Aorta (tissue), 5 donors: ENCODE measurements around the gene BMPR1A. TPM values are rescaled to one million over a fixed set of nuclear protein-coding genes. Genes with fewer than 3 reads are reported as not detected.

ENCODE experiments used
- ATAC-seq: fragments of 200-7000 bp; cut with Tn5 transposase; one replicate; pipeline ENCODE4 v1.9.1; 2022; ENCODE audit warnings: moderate library complexity; ENCODE audit not compliant: low FRiP score
- DNase-seq, 2 donors: peaks; one replicate each; pipeline ENCODE4 v3.0.0-alpha.2; 2020
- H3K27ac ChIP-seq, 2 donors: one replicate each; pipeline ENCODE4 v1.5.1; 2013; ENCODE audit warnings: low read length in 2 of 2, mild to moderate bottlenecking in 2 of 2, moderate library complexity in 2 of 2, control low read depth in 1 of 2, inconsistent platforms in 1 of 2, low read depth in 1 of 2
- H3K27me3 ChIP-seq, 2 donors: one replicate each; pipeline ENCODE4 v1.6.1; 2013; ENCODE audit warnings: control low read depth in 1 of 2, low read length in 1 of 2, mild to moderate bottlenecking in 1 of 2, moderate library complexity in 1 of 2; ENCODE audit not compliant: insufficient read depth in 2 of 2, control insufficient read depth in 1 of 2
- H3K36me3 ChIP-seq, 2 donors: one replicate each; pipeline ENCODE4 v1.6.1; 2013; ENCODE audit warnings: control low read depth in 1 of 2, low read length in 1 of 2, mild to moderate bottlenecking in 1 of 2; ENCODE audit not compliant: insufficient read depth in 2 of 2, control insufficient read depth in 1 of 2
- H3K4me1 ChIP-seq, 2 donors: one replicate each; pipeline ENCODE4 v1.6.1; 2013; ENCODE audit warnings: low read length in 2 of 2, control low read depth in 1 of 2, mild to moderate bottlenecking in 1 of 2, moderate library complexity in 1 of 2; ENCODE audit not compliant: insufficient read depth in 2 of 2, control insufficient read depth in 1 of 2
- H3K4me3 ChIP-seq, 2 donors: one replicate each; pipeline ENCODE4 v1.5.1; 2013; ENCODE audit warnings: low read length in 2 of 2, control low read depth in 1 of 2, mild to moderate bottlenecking in 1 of 2
- H3K9me3 ChIP-seq: one replicate; pipeline ENCODE4 v1.6.1; 2013; ENCODE audit warnings: mild to moderate bottlenecking, low read length; ENCODE audit not compliant: control insufficient read depth
- WGBS, 2 donors: extraction: QIAGEN DNeasy Blood & Tissue Kit; methylation state at CpG; one replicate each; pipeline ENCODE4 v1.1.7; 2013; 5-methylcytosine and 5-hydroxymethylcytosine counted together
- intact Hi-C, 2 donors: fragments of 100-400 bp; cut with DNase I; formaldehyde crosslinking; loops; one replicate each; pipeline versions ENCODE4 v1.14.2 to v1.15.0; 2022
- polyA plus RNA-seq, 2 donors: library from polyadenylated mRNA; stranded (reverse); fragments of 200-250 nt; gene quantifications; one replicate each; pipeline ENCODE4 v1.2.3, GENCODE V29; 2013
- total RNA-seq, 2 donors: library from RNA; stranded (reverse); fragmentation: NEBNext Ultra II Directional; extraction: Animal tissue kit (Norgen Biotek cat#: 25700); gene quantifications; one replicate each; pipeline ENCODE4 v1.2.1, GENCODE V29; 2021
- donor health status: healthy with polysubstance abuse.
- donor health status: Bipolar disorder and iron deficiency.
- donor health status: DM: no; HTN: no; CAD: no.
- donor health status: DM: no; HTN: no; CAD: no.
- donor health status: DM: yes; HTN: yes; CAD: no.

BMPR1A gene
- total and polyA plus RNA-seq, 4 donors: 19.3 to 120 (median 63.2) TPM

GRCh38 chr10:86724445-86724844, 32.0 kb upstream of the BMPR1A start:
- Histone ChIP-seq H3K4me1 (no peaks in the 10 kb centered on the region), H3K4me3 (no peak overlapping the region), H3K27ac (no peak overlapping the region), H3K36me3 (peaks cover 5% of the 10 kb centered on the region in 2 donors), H3K9me3 (no peaks in the 10 kb centered on the region), H3K27me3 (no peaks in the 10 kb centered on the region)
- whole genome bisulfite sequencing, 2 donors: 97 to 98% methylated on average over 6 of the region's 6 CpGs
- intact Hi-C loops: no loop called here
- no peak for DNase-seq
- ATAC-seq: no peak

- intact Hi-C loops: loop anchor here in 1 of 2 donors (5.0 kb wide), 1 partner anchor 36 kb away; no protein-coding TSS in a partner anchor
- H3K9me3 ChIP-seq: no peaks in the 10 kb centered on the region
- ATAC-seq (no peak), DNase-seq (no peak)
- H3K27ac ChIP-seq: no peak overlapping the region
- peaks cover 0 to 2% of the 10 kb centered on the region in 2 donors for H3K4me1 ChIP-seq
- 91% methylated on average over 14 of the region's 14 CpGs for WGBS, 2 donors
- H3K27me3 ChIP-seq: no peaks in the 10 kb centered on the region
- H3K36me3 ChIP-seq: peaks cover 5% of the 10 kb centered on the region in 2 donors
- no peak overlapping the region for H3K4me3 ChIP-seq
Observed at GRCh38 chr10:86725980-86726676, 30.3 kb upstream of the BMPR1A start.

GRCh38 chr10:86726677-86726999, 29.8 kb upstream of the BMPR1A start:
- Histone ChIP-seq H3K4me1 (peaks cover 0 to 3% of the 10 kb centered on the region in 2 donors), H3K4me3 (no peak overlapping the region), H3K36me3 (peaks cover 5% of the 10 kb centered on the region in 2 donors), H3K27ac (no peak overlapping the region), H3K27me3 (no peaks in the 10 kb centered on the region), H3K9me3 (no peaks in the 10 kb centered on the region)
- 63 to 73% methylated on average over 1 of the region's 1 CpG for WGBS, 2 donors
- no peak for ATAC-seq
- DNase-seq: no peak
- intact Hi-C loops: loop anchor here in 1 of 2 donors (5.0 kb wide), 1 partner anchor 36 kb away; no protein-coding TSS in a partner anchor

GRCh38 chr10:86727470-86727869, 28.9 kb upstream of the BMPR1A start:
- Histone ChIP-seq H3K27ac (peak overlapping the region in 1 of 2 donors; percentile 23), H3K4me1 (peaks cover 0 to 3% of the 10 kb centered on the region in 2 donors), H3K36me3 (peaks cover 5% of the 10 kb centered on the region in 2 donors), H3K9me3 (no peaks in the 10 kb centered on the region), H3K27me3 (no peaks in the 10 kb centered on the region), H3K4me3 (no peak overlapping the region)
- ATAC-seq (no peak), DNase-seq (no peak)
- 79 to 81% methylated on average over 6 of the region's 6 CpGs for WGBS, 2 donors
- intact Hi-C loops: loop anchor here in 1 of 2 donors (5.0 kb wide), 1 partner anchor 35 kb away; no protein-coding TSS in a partner anchor

- whole genome bisulfite sequencing, 2 donors: 87 to 88% methylated on average over 3 of the region's 3 CpGs
- no peak overlapping the region for H3K4me3 ChIP-seq
- H3K36me3 ChIP-seq: peaks cover 5% of the 10 kb centered on the region in 2 donors
- no peaks in the 10 kb centered on the region for H3K27me3 ChIP-seq
- no peak for DNase-seq
- ATAC-seq: no peak
- intact Hi-C loops: loop anchor here in 1 of 2 donors (5.0 kb wide), 1 partner anchor 34 kb away; no protein-coding TSS in a partner anchor
- H3K9me3 ChIP-seq: no peaks in the 10 kb centered on the region
- H3K27ac ChIP-seq: peak overlapping the region in 1 of 2 donors; percentile 55
- peaks cover 0 to 3% of the 10 kb centered on the region in 2 donors for H3K4me1 ChIP-seq
Observed at GRCh38 chr10:86728056-86728455, 28.4 kb upstream of the BMPR1A start.

GRCh38 chr10:86729677-86730076, 26.7 kb upstream of the BMPR1A start:
- DNase-seq: no peak
- Histone ChIP-seq H3K4me3 (no peak overlapping the region), H3K4me1 (peaks cover 5 to 6% of the 10 kb centered on the region in 2 donors), H3K27ac (peak overlapping the region in 1 of 2 donors; percentile 16), H3K27me3 (no peaks in the 10 kb centered on the region), H3K36me3 (peaks cover 3 to 5% of the 10 kb centered on the region in 2 donors), H3K9me3 (no peaks in the 10 kb centered on the region)
- WGBS, 2 donors: 85 to 86% methylated on average over 1 of the region's 1 CpG
- no peak for ATAC-seq
- intact Hi-C loops: loop anchor here in 1 of 2 donors (5.0 kb wide), 1 partner anchor 33 kb away; no protein-coding TSS in a partner anchor

GRCh38 chr10:86730227-86730626, 26.2 kb upstream of the BMPR1A start:
- Histone ChIP-seq H3K36me3 (peaks cover 3 to 5% of the 10 kb centered on the region in 2 donors), H3K27me3 (no peaks in the 10 kb centered on the region), H3K9me3 (no peaks in the 10 kb centered on the region), H3K27ac (peak overlapping the region; percentile 1 to 61), H3K4me3 (no peak overlapping the region), H3K4me1 (peaks cover 5 to 6% of the 10 kb centered on the region in 2 donors)
- DNase-seq (peak in 1 of 2 donors; percentile 63), ATAC-seq (peak; percentile 23)
- 86 to 87% methylated on average over 1 of the region's 1 CpG for WGBS, 2 donors
- intact Hi-C loops: no loop called here

- H3K9me3 ChIP-seq: no peaks in the 10 kb centered on the region
- no peak overlapping the region for H3K4me3 ChIP-seq
- intact Hi-C loops: no loop called here
- ATAC-seq (peak; percentile 33), DNase-seq (no peak)
- peak overlapping the region; percentile 98 to 99 for H3K27ac ChIP-seq
- H3K4me1 ChIP-seq: peaks cover 5 to 6% of the 10 kb centered on the region in 2 donors
- no peaks in the 10 kb centered on the region for H3K27me3 ChIP-seq
- peaks cover 3 to 5% of the 10 kb centered on the region in 2 donors for H3K36me3 ChIP-seq
- 8 to 13% methylated on average over 13 of the region's 13 CpGs for WGBS, 2 donors
Observed at GRCh38 chr10:86732771-86733170, 23.6 kb upstream of the BMPR1A start.

- Histone ChIP-seq H3K4me3 (no peak overlapping the region), H3K27ac (peak overlapping the region; percentile 100), H3K27me3 (no peaks in the 10 kb centered on the region), H3K9me3 (no peaks in the 10 kb centered on the region), H3K36me3 (peaks cover 0 to 1% of the 10 kb centered on the region in 2 donors), H3K4me1 (peaks cover 5 to 6% of the 10 kb centered on the region in 2 donors)
- WGBS, 2 donors: 4 to 8% methylated on average over 8 of the region's 8 CpGs
- intact Hi-C loops: no loop called here
- DNase-seq (peak in 1 of 2 donors; percentile 59), ATAC-seq (peak; percentile 87)
Observed at GRCh38 chr10:86733260-86733671, 23.2 kb upstream of the BMPR1A start.
